PC-3 (cell line): Measurements from ENCODE around the gene CDK14.

Experiments
- EZH2 ChIP-seq: fragments of 300-600 bp; sonication (generic); IDR thresholded peaks from one replicate; pipeline ENCODE4 v1.6.1; 2017; ENCODE audit warnings: antibody characterized with exemption, mild to moderate bottlenecking, low read length; ENCODE audit not compliant: unreplicated experiment
- TF ChIP-seq, protein P1 (sequence below): fragments of 300-600 bp; sonication (generic); conservative IDR thresholded peaks from 2 replicates; pipeline ENCODE4 v1.5.1; 2017; ENCODE audit warnings: antibody characterized with exemption, low read depth, mild to moderate bottlenecking, low read length

DNA sequence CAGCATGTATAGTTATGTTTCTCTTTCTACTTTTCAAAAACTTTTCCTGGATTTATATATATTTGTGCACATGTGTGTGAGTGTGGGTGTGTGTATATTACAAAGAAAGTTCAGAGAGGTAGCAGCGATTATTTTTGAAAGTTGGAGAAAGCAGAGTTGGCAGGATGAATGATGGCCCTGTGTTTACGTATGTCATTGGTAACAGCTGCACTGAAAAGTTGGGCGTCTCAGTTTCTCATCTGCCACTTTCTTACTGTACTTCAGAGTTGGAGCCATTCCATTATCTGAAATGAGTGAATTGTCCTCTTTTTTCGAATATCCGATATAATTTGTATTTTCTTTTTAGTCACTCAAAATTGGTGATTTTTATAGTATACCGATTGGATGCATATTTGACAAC, 172.2 kb downstream of the CDK14 start:
- TF ChIP-seq, protein P1, sequence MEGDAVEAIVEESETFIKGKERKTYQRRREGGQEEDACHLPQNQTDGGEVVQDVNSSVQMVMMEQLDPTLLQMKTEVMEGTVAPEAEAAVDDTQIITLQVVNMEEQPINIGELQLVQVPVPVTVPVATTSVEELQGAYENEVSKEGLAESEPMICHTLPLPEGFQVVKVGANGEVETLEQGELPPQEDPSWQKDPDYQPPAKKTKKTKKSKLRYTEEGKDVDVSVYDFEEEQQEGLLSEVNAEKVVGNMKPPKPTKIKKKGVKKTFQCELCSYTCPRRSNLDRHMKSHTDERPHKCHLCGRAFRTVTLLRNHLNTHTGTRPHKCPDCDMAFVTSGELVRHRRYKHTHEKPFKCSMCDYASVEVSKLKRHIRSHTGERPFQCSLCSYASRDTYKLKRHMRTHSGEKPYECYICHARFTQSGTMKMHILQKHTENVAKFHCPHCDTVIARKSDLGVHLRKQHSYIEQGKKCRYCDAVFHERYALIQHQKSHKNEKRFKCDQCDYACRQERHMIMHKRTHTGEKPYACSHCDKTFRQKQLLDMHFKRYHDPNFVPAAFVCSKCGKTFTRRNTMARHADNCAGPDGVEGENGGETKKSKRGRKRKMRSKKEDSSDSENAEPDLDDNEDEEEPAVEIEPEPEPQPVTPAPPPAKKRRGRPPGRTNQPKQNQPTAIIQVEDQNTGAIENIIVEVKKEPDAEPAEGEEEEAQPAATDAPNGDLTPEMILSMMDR, result no peak
- no peak for TF ChIP-seq EZH2
